Liver (tissue), 3 donors: ENCODE measurements around the gene RAB11A.

ENCODE experiments used
- ATF3 ChIP-seq: IDR thresholded peaks from 2 replicates; pipeline ENCODE4 v1.6.1; 2016; ENCODE audit warnings: antibody characterized with exemption
- CTCF ChIP-seq: fragments of 150-350 bp; IDR thresholded peaks from 2 replicates; pipeline ENCODE4 v1.5.1; 2017; ENCODE audit warnings: improper control_type of control experiment, low read depth, low read length; ENCODE audit not compliant: missing input control
- GABPA ChIP-seq, 2 donors: IDR thresholded peaks in 1 of 2; conservative IDR thresholded peaks in 1 of 2; 2 replicates each; pipeline ENCODE4 v1.6.1; 2016; ENCODE audit warnings: antibody characterized with exemption in 2 of 2, mild to moderate bottlenecking in 1 of 2, moderate library complexity in 1 of 2
- HNF4G ChIP-seq: IDR thresholded peaks from 2 replicates; pipeline ENCODE4 v1.6.1; 2016; ENCODE audit warnings: antibody characterized with exemption
- JUND ChIP-seq, 2 donors: IDR thresholded peaks; 2 replicates each; pipeline ENCODE4 v1.6.1; 2016; ENCODE audit warnings: antibody characterized with exemption in 2 of 2
- MAX ChIP-seq: IDR thresholded peaks from 2 replicates; pipeline ENCODE4 v1.6.1; 2016; ENCODE audit warnings: antibody characterized with exemption
- RAD21 ChIP-seq, 2 donors: IDR thresholded peaks; 2 replicates each; pipeline ENCODE4 v1.6.1; 2016; ENCODE audit warnings: antibody characterized with exemption in 2 of 2, mild to moderate bottlenecking in 2 of 2
- REST ChIP-seq: IDR thresholded peaks from 2 replicates; pipeline ENCODE4 v1.6.1; 2016; ENCODE audit warnings: antibody characterized with exemption, mild to moderate bottlenecking
- SP1 ChIP-seq: IDR thresholded peaks from 2 replicates; pipeline ENCODE4 v1.6.1; 2018; ENCODE audit warnings: antibody characterized with exemption, mild to moderate bottlenecking
- TAF1 ChIP-seq: conservative IDR thresholded peaks from 2 replicates; pipeline ENCODE4 v1.6.1; 2016; ENCODE audit warnings: antibody characterized with exemption, mild to moderate bottlenecking
- ZBTB33 ChIP-seq: IDR thresholded peaks from 2 replicates; pipeline ENCODE4 v1.6.1; 2016; ENCODE audit warnings: antibody characterized with exemption
- donor health status: healthy.
- donor health status: healthy.

GRCh38 chr15:65937054-65937453 lies 67.8 kb downstream of the RAB11A start:
- TF ChIP-seq SP1 (no peak), CTCF (no peak), MAX (no peak), REST (no peak), HNF4G (no peak), GABPA (IDR thresholded peaks at IDR 0.05 in 1 of 2, conservative IDR thresholded peaks at IDR 0.05 in 1 of 2) (no peak), JUND (IDR thresholded peaks at IDR 0.05) (no peak), ZBTB33 (no peak), ATF3 (no peak), TAF1 (no peak), RAD21 (IDR thresholded peaks at IDR 0.05) (no peak)
